ENCODE measurements around the gene ARHGEF25. TPM values are rescaled to one million over a fixed set of nuclear protein-coding genes. Genes with fewer than 3 reads are reported as not detected.

The ARHGEF25 gene
- total RNA-seq, 1 experiment from 2014 or later: 20.9 TPM

- peak overlapping the region; percentile 78 for H3K4me3 ChIP-seq (ENCODE audit: low read depth, low read length, poor library complexity, severe bottlenecking)
- DNase-seq (ENCODE audit: low spot score): peak; percentile 44
- H3K27ac ChIP-seq (ENCODE audit: low read depth, low read length, poor library complexity, severe bottlenecking): peak overlapping the region; percentile 92
- TF ChIP-seq CTCF (conservative IDR thresholded peaks at IDR 0.05; ENCODE audit: low read depth, low read length): no peak
- no peak for TF ChIP-seq EZH2 (IDR thresholded peaks at IDR 0.05; ENCODE audit: borderline replicate concordance, low read depth, low read length, poor library complexity, severe bottlenecking)
- ChIA-PET CTCF (interaction anchor here (1.0 kb wide), 1 partner anchor 26 kb away, joined by 3 read pairs; no protein-coding TSS in a partner anchor), POLR2A (ENCODE audit: low non-redundant PET) (interaction anchor here (0.5 to 0.6 kb wide), 2 partner anchors 134 to 187 kb away, joined by 3 to 9 read pairs; partner anchors contain the start of gene TSPAN31)
- H3K27me3 ChIP-seq (replicated peaks; ENCODE audit: insufficient read depth, low read depth, low read length, poor library complexity): no peaks in the 10 kb centered on the region
- peaks cover 12% of the 10 kb centered on the region for H3K36me3 ChIP-seq (ENCODE audit: insufficient read depth, low read length, poor library complexity, severe bottlenecking)
- intact Hi-C loops (cut with micrococcal nuclease; ENCODE audit: unreplicated experiment): no loop called here
- H3K4me1 ChIP-seq (ENCODE audit: insufficient read depth, low read length, poor library complexity, severe bottlenecking): peaks cover 17% of the 10 kb centered on the region
- BruUV-seq (replicated peaks): no TSS peak
- no peaks in the 10 kb centered on the region for H3K9me3 ChIP-seq (ENCODE audit: low read depth, low read length, poor library complexity, severe bottlenecking)
Measured at GRCh38 chr12:57610554-57611107, 604 bp upstream of the ARHGEF25 start.

DNA sequence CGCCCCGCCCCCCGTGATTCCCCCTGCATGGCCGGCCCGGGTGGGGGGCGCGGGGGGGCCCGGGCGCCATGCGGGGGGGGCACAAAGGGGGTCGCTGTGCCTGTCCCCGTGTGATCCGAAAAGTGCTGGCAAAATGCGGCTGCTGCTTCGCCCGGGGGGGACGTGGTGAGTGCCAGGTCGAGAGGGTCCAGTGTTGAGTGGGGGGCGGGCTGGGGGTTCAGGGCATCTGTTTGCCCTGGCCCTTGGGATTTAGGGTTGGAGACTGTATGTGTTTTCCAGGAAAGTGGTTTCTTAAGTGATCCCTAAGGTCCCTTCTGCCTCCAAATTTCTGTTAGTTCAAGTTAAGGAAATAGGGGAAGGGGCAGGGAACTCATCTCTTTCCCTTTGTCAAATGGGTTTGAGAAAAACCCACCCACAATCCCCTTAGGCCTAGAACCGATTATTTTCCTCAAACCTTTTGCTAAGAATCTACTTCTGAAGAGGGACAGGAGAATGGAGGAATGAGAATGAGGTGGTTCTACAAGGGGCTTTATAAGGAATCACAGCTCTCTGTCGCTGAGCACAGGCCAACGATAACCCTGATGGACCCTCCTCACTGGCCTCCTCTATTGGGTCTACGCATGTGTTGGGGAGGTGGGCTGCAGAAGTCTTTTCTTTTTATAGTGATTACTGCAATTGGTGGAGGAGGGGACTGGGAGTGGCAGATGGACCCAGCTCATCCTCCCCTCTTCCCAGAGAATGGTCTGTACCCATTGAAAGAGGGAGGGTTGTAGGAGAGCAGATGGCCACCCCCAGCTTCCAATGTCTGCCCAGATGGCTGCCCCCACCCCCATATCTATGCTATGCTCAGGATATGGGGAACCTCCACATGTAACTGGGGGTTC, 834 bp downstream of the ARHGEF25 start:
- Histone ChIP-seq H3K36me3 (ENCODE audit: insufficient read depth, low read length, poor library complexity, severe bottlenecking) (peaks cover 13% of the 10 kb centered on the region), H3K4me1 (ENCODE audit: insufficient read depth, low read length, poor library complexity, severe bottlenecking) (peaks cover 25% of the 10 kb centered on the region), H3K27ac (ENCODE audit: low read depth, low read length, poor library complexity, severe bottlenecking) (peak overlapping the region; percentile 92), H3K9me3 (ENCODE audit: low read depth, low read length, poor library complexity, severe bottlenecking) (no peaks in the 10 kb centered on the region), H3K4me3 (ENCODE audit: low read depth, low read length, poor library complexity, severe bottlenecking) (peak overlapping the region; percentile 78), H3K27me3 (replicated peaks; ENCODE audit: insufficient read depth, low read depth, low read length, poor library complexity) (no peaks in the 10 kb centered on the region)
- TF ChIP-seq EZH2 (IDR thresholded peaks at IDR 0.05; ENCODE audit: borderline replicate concordance, low read depth, low read length, poor library complexity, severe bottlenecking) (no peak), CTCF (conservative IDR thresholded peaks at IDR 0.05; ENCODE audit: low read depth, low read length) (no peak)
- intact Hi-C loops (cut with micrococcal nuclease; ENCODE audit: unreplicated experiment): no loop called here
- BruUV-seq (replicated peaks): TSS peak; percentile 62
- CTCF ChIA-PET: interaction anchor here (1.0 kb wide), 1 partner anchor 28 kb away, joined by 3 read pairs; no protein-coding TSS in a partner anchor
- no peak for DNase-seq (ENCODE audit: low spot score)
- POLR2A ChIA-PET (ENCODE audit: low non-redundant PET): no interaction called here

GRCh38 chr12:57612711-57613426, 1.6 kb downstream of the ARHGEF25 start:
- intact Hi-C loops (cut with micrococcal nuclease; ENCODE audit: unreplicated experiment): no loop called here
- ChIA-PET POLR2A (ENCODE audit: low non-redundant PET) (no interaction called here), CTCF (no interaction called here)
- Histone ChIP-seq H3K27me3 (replicated peaks; ENCODE audit: insufficient read depth, low read depth, low read length, poor library complexity) (no peaks in the 10 kb centered on the region), H3K4me1 (ENCODE audit: insufficient read depth, low read length, poor library complexity, severe bottlenecking) (peaks cover 25% of the 10 kb centered on the region), H3K9me3 (ENCODE audit: low read depth, low read length, poor library complexity, severe bottlenecking) (no peaks in the 10 kb centered on the region), H3K4me3 (ENCODE audit: low read depth, low read length, poor library complexity, severe bottlenecking) (peak overlapping the region; percentile 78), H3K27ac (ENCODE audit: low read depth, low read length, poor library complexity, severe bottlenecking) (no peak overlapping the region), H3K36me3 (ENCODE audit: insufficient read depth, low read length, poor library complexity, severe bottlenecking) (peaks cover 13% of the 10 kb centered on the region)
- no TSS peak for BruUV-seq (replicated peaks)
- no peak for TF ChIP-seq CTCF (conservative IDR thresholded peaks at IDR 0.05; ENCODE audit: low read depth, low read length)
- no peak for TF ChIP-seq EZH2 (IDR thresholded peaks at IDR 0.05; ENCODE audit: borderline replicate concordance, low read depth, low read length, poor library complexity, severe bottlenecking)
- no peak for DNase-seq (ENCODE audit: low spot score)
